ENCODE results near the gene RTTN. TPM values are rescaled to one million over a fixed set of nuclear protein-coding genes. Genes with fewer than 3 reads are reported as not detected.

RTTN gene
- total and polyA plus RNA-seq, 4 donors, result 1.1 to 14.3 (median 8.8) TPM

DNA sequence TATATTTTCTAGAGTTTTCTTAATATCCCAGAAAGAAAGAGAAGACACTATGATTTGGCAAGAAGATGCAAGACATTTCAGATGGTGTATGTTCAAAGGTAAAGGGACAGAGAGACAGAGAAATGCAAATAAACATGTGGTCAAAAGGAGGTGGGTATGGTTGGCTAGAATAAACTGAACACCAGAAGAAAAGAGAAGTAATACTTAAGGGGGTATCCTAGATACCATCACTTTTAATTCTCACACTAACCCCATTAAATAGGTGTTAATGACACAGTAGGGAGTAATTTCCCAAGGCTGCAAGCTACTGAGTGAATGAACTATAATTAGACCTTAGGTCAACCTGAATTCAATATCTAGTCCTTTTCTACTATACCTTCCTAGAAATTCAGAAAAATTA is 146.6 kb downstream of the RTTN start:
- Histone ChIP-seq H3K9ac (ENCODE audit: low read depth in 1 of 2, low read length in 2 of 2) (no peak overlapping the region), H3K4me1 (ENCODE audit: control insufficient read depth in 4 of 4, insufficient read depth in 4 of 4, low read length in 3 of 4) (no peaks in the 10 kb centered on the region), H3K36me3 (ENCODE audit: control insufficient read depth in 4 of 4, insufficient read depth in 3 of 4, low read depth in 1 of 4, low read length in 3 of 4) (peaks cover 2 to 20% (median 11%) of the 10 kb centered on the region in 4 donors), H3K9me3 (ENCODE audit: control insufficient read depth in 4 of 4, low read length in 3 of 4) (no peaks in the 10 kb centered on the region), H3K4me3 (ENCODE audit: low read depth in 1 of 3, low read length in 3 of 3) (no peak overlapping the region), H3K27me3 (ENCODE audit: control insufficient read depth in 4 of 4, insufficient read depth in 4 of 4, low read length in 3 of 4) (no peaks in the 10 kb centered on the region), H3K27ac (ENCODE audit: low read depth in 1 of 2, low read length in 2 of 2) (no peak overlapping the region)
- TF ChIP-seq YY1 (IDR thresholded peaks at IDR 0.05) (no peak), RAD21 (IDR thresholded peaks at IDR 0.05) (no peak), SP1 (IDR thresholded peaks at IDR 0.05) (no peak), GABPA (IDR thresholded peaks at IDR 0.05 in 1 of 2, conservative IDR thresholded peaks at IDR 0.05 in 1 of 2) (no peak), HNF4G (IDR thresholded peaks at IDR 0.05) (no peak), FOXA1 (IDR thresholded peaks at IDR 0.05) (no peak), RXRA (IDR thresholded peaks at IDR 0.05) (no peak), NR2F2 (IDR thresholded peaks at IDR 0.05) (no peak), HNF4A (conservative IDR thresholded peaks at IDR 0.05) (no peak), EGR1 (IDR thresholded peaks at IDR 0.05; ENCODE audit: low read depth in 2 of 2) (no peak), TAF1 (conservative IDR thresholded peaks at IDR 0.05) (no peak), FOXA2 (IDR thresholded peaks at IDR 0.05) (no peak), JUND (IDR thresholded peaks at IDR 0.05) (no peak)
- TF ChIP-seq, protein P1, sequence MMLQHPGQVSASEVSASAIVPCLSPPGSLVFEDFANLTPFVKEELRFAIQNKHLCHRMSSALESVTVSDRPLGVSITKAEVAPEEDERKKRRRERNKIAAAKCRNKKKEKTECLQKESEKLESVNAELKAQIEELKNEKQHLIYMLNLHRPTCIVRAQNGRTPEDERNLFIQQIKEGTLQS (IDR thresholded peaks at IDR 0.05), result no peak
- TF ChIP-seq, protein P2, sequence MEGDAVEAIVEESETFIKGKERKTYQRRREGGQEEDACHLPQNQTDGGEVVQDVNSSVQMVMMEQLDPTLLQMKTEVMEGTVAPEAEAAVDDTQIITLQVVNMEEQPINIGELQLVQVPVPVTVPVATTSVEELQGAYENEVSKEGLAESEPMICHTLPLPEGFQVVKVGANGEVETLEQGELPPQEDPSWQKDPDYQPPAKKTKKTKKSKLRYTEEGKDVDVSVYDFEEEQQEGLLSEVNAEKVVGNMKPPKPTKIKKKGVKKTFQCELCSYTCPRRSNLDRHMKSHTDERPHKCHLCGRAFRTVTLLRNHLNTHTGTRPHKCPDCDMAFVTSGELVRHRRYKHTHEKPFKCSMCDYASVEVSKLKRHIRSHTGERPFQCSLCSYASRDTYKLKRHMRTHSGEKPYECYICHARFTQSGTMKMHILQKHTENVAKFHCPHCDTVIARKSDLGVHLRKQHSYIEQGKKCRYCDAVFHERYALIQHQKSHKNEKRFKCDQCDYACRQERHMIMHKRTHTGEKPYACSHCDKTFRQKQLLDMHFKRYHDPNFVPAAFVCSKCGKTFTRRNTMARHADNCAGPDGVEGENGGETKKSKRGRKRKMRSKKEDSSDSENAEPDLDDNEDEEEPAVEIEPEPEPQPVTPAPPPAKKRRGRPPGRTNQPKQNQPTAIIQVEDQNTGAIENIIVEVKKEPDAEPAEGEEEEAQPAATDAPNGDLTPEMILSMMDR (IDR thresholded peaks at IDR 0.05; ENCODE audit: low read depth, low read length, missing input control), result no peak
- TF ChIP-seq, protein P3, sequence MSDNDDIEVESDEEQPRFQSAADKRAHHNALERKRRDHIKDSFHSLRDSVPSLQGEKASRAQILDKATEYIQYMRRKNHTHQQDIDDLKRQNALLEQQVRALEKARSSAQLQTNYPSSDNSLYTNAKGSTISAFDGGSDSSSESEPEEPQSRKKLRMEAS (IDR thresholded peaks at IDR 0.05), result no peak
- TF ChIP-seq, protein P4, sequence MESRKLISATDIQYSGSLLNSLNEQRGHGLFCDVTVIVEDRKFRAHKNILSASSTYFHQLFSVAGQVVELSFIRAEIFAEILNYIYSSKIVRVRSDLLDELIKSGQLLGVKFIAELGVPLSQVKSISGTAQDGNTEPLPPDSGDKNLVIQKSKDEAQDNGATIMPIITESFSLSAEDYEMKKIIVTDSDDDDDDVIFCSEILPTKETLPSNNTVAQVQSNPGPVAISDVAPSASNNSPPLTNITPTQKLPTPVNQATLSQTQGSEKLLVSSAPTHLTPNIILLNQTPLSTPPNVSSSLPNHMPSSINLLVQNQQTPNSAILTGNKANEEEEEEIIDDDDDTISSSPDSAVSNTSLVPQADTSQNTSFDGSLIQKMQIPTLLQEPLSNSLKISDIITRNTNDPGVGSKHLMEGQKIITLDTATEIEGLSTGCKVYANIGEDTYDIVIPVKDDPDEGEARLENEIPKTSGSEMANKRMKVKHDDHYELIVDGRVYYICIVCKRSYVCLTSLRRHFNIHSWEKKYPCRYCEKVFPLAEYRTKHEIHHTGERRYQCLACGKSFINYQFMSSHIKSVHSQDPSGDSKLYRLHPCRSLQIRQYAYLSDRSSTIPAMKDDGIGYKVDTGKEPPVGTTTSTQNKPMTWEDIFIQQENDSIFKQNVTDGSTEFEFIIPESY (IDR thresholded peaks at IDR 0.05), result no peak
- TF ChIP-seq, protein P5, sequence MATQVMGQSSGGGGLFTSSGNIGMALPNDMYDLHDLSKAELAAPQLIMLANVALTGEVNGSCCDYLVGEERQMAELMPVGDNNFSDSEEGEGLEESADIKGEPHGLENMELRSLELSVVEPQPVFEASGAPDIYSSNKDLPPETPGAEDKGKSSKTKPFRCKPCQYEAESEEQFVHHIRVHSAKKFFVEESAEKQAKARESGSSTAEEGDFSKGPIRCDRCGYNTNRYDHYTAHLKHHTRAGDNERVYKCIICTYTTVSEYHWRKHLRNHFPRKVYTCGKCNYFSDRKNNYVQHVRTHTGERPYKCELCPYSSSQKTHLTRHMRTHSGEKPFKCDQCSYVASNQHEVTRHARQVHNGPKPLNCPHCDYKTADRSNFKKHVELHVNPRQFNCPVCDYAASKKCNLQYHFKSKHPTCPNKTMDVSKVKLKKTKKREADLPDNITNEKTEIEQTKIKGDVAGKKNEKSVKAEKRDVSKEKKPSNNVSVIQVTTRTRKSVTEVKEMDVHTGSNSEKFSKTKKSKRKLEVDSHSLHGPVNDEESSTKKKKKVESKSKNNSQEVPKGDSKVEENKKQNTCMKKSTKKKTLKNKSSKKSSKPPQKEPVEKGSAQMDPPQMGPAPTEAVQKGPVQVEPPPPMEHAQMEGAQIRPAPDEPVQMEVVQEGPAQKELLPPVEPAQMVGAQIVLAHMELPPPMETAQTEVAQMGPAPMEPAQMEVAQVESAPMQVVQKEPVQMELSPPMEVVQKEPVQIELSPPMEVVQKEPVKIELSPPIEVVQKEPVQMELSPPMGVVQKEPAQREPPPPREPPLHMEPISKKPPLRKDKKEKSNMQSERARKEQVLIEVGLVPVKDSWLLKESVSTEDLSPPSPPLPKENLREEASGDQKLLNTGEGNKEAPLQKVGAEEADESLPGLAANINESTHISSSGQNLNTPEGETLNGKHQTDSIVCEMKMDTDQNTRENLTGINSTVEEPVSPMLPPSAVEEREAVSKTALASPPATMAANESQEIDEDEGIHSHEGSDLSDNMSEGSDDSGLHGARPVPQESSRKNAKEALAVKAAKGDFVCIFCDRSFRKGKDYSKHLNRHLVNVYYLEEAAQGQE (IDR thresholded peaks at IDR 0.05), result no peak
- DNase-seq (ENCODE audit: low spot score), result no peak
